ENCODE results near the gene MAST4.

MAST4 gene

GRCh38 chr5:66702426-66702825 is 106.2 kb downstream of the MAST4 start:
- Mint-ChIP-seq H3K27ac (no peak overlapping the region), H3K27me3 (peaks cover 33 to 41% of the 10 kb centered on the region in 2 donors), H3K9me3 (no peaks in the 10 kb centered on the region), H3K36me3 (ENCODE audit: insufficient read depth) (no peaks in the 10 kb centered on the region), H3K4me3 (no peak overlapping the region), H3K4me1 (ENCODE audit: low read depth in 2 of 2) (no peaks in the 10 kb centered on the region)
- no peak for ATAC-seq (replicated peaks)
- DNase-seq = no peak

- Mint-ChIP-seq H3K4me3 (no peak overlapping the region), H3K9me3 (no peaks in the 10 kb centered on the region), H3K27ac (no peak overlapping the region), H3K27me3 (peaks cover 17 to 21% of the 10 kb centered on the region in 2 donors), H3K36me3 (ENCODE audit: insufficient read depth) (no peaks in the 10 kb centered on the region), H3K4me1 (ENCODE audit: low read depth in 2 of 2) (no peaks in the 10 kb centered on the region)
- ATAC-seq (replicated peaks) (no peak), DNase-seq (no peak)
These were observed 108.7 kb downstream of the MAST4 start for GRCh38 chr5:66704790-66705425.

GRCh38 chr5:66708368-66708767 is 112.2 kb downstream of the MAST4 start:
- Mint-ChIP-seq H3K9me3 (peaks cover 3 to 8% of the 10 kb centered on the region in 2 donors), H3K27ac (no peak overlapping the region), H3K36me3 (ENCODE audit: insufficient read depth) (no peaks in the 10 kb centered on the region), H3K27me3 (peaks cover 9 to 25% of the 10 kb centered on the region in 2 donors), H3K4me1 (ENCODE audit: low read depth in 2 of 2) (no peaks in the 10 kb centered on the region), H3K4me3 (no peak overlapping the region)
- ATAC-seq (replicated peaks) = no peak
- DNase-seq = no peak

GRCh38 chr5:66710557-66711088 is 114.4 kb downstream of the MAST4 start:
- Mint-ChIP-seq H3K9me3 (peaks cover 3 to 12% of the 10 kb centered on the region in 2 donors), H3K27ac (no peak overlapping the region), H3K27me3 (peaks cover 17 to 31% of the 10 kb centered on the region in 2 donors), H3K36me3 (ENCODE audit: insufficient read depth) (no peaks in the 10 kb centered on the region), H3K4me1 (ENCODE audit: low read depth in 2 of 2) (no peaks in the 10 kb centered on the region), H3K4me3 (no peak overlapping the region)
- DNase-seq (no peak), ATAC-seq (replicated peaks) (no peak)

- DNase-seq (no peak), ATAC-seq (replicated peaks) (no peak)
- Mint-ChIP-seq H3K27ac (no peak overlapping the region), H3K4me3 (no peak overlapping the region), H3K9me3 (peaks cover 3 to 12% of the 10 kb centered on the region in 2 donors), H3K27me3 (peaks cover 17 to 31% of the 10 kb centered on the region in 2 donors), H3K36me3 (ENCODE audit: insufficient read depth) (no peaks in the 10 kb centered on the region), H3K4me1 (ENCODE audit: low read depth in 2 of 2) (no peaks in the 10 kb centered on the region)
These were observed 117.8 kb downstream of the MAST4 start for GRCh38 chr5:66713998-66714397.

GRCh38 chr5:66717455-66718373 is 121.5 kb downstream of the MAST4 start:
- peaks cover 0 to 11% of the 10 kb centered on the region in 2 donors for H3K9me3 Mint-ChIP-seq
- no peaks in the 10 kb centered on the region for H3K36me3 Mint-ChIP-seq (ENCODE audit: insufficient read depth)
- DNase-seq = no peak
- peaks cover 29 to 40% of the 10 kb centered on the region in 2 donors for H3K27me3 Mint-ChIP-seq
- H3K4me3 Mint-ChIP-seq = no peak overlapping the region
- ATAC-seq (replicated peaks) = no peak
- H3K4me1 Mint-ChIP-seq (ENCODE audit: low read depth in 2 of 2) = no peaks in the 10 kb centered on the region
- H3K27ac Mint-ChIP-seq = no peak overlapping the region

GRCh38 chr5:66718374-66719002 is 122.3 kb downstream of the MAST4 start:
- no peak overlapping the region for H3K4me3 Mint-ChIP-seq
- H3K4me1 Mint-ChIP-seq (ENCODE audit: low read depth in 2 of 2) = no peaks in the 10 kb centered on the region
- ATAC-seq (replicated peaks) = no peak
- H3K9me3 Mint-ChIP-seq = peaks cover 0 to 4% of the 10 kb centered on the region in 2 donors
- no peaks in the 10 kb centered on the region for H3K36me3 Mint-ChIP-seq (ENCODE audit: insufficient read depth)
- DNase-seq = no peak
- H3K27me3 Mint-ChIP-seq = peaks cover 30 to 34% of the 10 kb centered on the region in 2 donors
- H3K27ac Mint-ChIP-seq = no peak overlapping the region

- DNase-seq (no peak), ATAC-seq (replicated peaks) (no peak)
- H3K36me3 Mint-ChIP-seq (ENCODE audit: insufficient read depth) = no peaks in the 10 kb centered on the region
- H3K9me3 Mint-ChIP-seq = no peaks in the 10 kb centered on the region
- H3K4me3 Mint-ChIP-seq = no peak overlapping the region
- no peak overlapping the region for H3K27ac Mint-ChIP-seq
- H3K4me1 Mint-ChIP-seq (ENCODE audit: low read depth in 2 of 2) = no peaks in the 10 kb centered on the region
- peaks cover 20 to 28% of the 10 kb centered on the region in 2 donors for H3K27me3 Mint-ChIP-seq
These were observed 124.6 kb downstream of the MAST4 start for GRCh38 chr5:66720780-66721179.

- Mint-ChIP-seq H3K36me3 (ENCODE audit: insufficient read depth) (no peaks in the 10 kb centered on the region), H3K4me1 (ENCODE audit: low read depth in 2 of 2) (no peaks in the 10 kb centered on the region), H3K27me3 (peaks cover 25 to 47% of the 10 kb centered on the region in 2 donors), H3K27ac (no peak overlapping the region), H3K9me3 (no peaks in the 10 kb centered on the region), H3K4me3 (no peak overlapping the region)
- ATAC-seq (replicated peaks) (no peak), DNase-seq (no peak)
These were observed 126.5 kb downstream of the MAST4 start for GRCh38 chr5:66722686-66723085.

GRCh38 chr5:66724349-66725139 is 128.4 kb downstream of the MAST4 start:
- Mint-ChIP-seq H3K36me3 (ENCODE audit: insufficient read depth) (no peaks in the 10 kb centered on the region), H3K9me3 (no peaks in the 10 kb centered on the region), H3K4me1 (ENCODE audit: low read depth in 2 of 2) (no peaks in the 10 kb centered on the region), H3K27ac (no peak overlapping the region), H3K27me3 (peaks cover 25 to 47% of the 10 kb centered on the region in 2 donors), H3K4me3 (no peak overlapping the region)
- ATAC-seq (replicated peaks) = no peak
- no peak for DNase-seq

GRCh38 chr5:66727630-66728029 is 131.4 kb downstream of the MAST4 start:
- peaks cover 7 to 25% of the 10 kb centered on the region in 2 donors for H3K27me3 Mint-ChIP-seq
- H3K9me3 Mint-ChIP-seq = no peaks in the 10 kb centered on the region
- ATAC-seq (replicated peaks) (no peak), DNase-seq (no peak)
- no peaks in the 10 kb centered on the region for H3K4me1 Mint-ChIP-seq (ENCODE audit: low read depth in 2 of 2)
- no peak overlapping the region for H3K4me3 Mint-ChIP-seq
- H3K36me3 Mint-ChIP-seq (ENCODE audit: insufficient read depth) = no peaks in the 10 kb centered on the region
- H3K27ac Mint-ChIP-seq = no peak overlapping the region

GRCh38 chr5:66728049-66728448 is 131.9 kb downstream of the MAST4 start:
- DNase-seq = no peak
- no peak overlapping the region for H3K27ac Mint-ChIP-seq
- H3K4me1 Mint-ChIP-seq (ENCODE audit: low read depth in 2 of 2) = no peaks in the 10 kb centered on the region
- no peaks in the 10 kb centered on the region for H3K36me3 Mint-ChIP-seq (ENCODE audit: insufficient read depth)
- H3K4me3 Mint-ChIP-seq = no peak overlapping the region
- peaks cover 5 to 27% of the 10 kb centered on the region in 2 donors for H3K27me3 Mint-ChIP-seq
- H3K9me3 Mint-ChIP-seq = no peaks in the 10 kb centered on the region
- no peak for ATAC-seq (replicated peaks)

GRCh38 chr5:66737096-66737495 is 140.9 kb downstream of the MAST4 start:
- DNase-seq (no peak), ATAC-seq (replicated peaks) (no peak)
- H3K27ac Mint-ChIP-seq = no peak overlapping the region
- no peaks in the 10 kb centered on the region for H3K9me3 Mint-ChIP-seq
- H3K4me1 Mint-ChIP-seq (ENCODE audit: low read depth in 2 of 2) = no peaks in the 10 kb centered on the region
- peaks cover 21 to 65% of the 10 kb centered on the region in 2 donors for H3K27me3 Mint-ChIP-seq
- H3K4me3 Mint-ChIP-seq = no peak overlapping the region
- no peaks in the 10 kb centered on the region for H3K36me3 Mint-ChIP-seq (ENCODE audit: insufficient read depth)
